Heart left ventricle (tissue), 16 donors: ENCODE results near the gene RIPK3. TPM values are rescaled to one million over a fixed set of nuclear protein-coding genes. Genes with fewer than 3 reads are reported as not detected.

Source experiments
- ATAC-seq, 4 donors: fragments of 200-7000 bp; cut with Tn5 transposase; one replicate each; pipeline ENCODE4 v1.9.1; 2020 to 2022; ENCODE audit warnings: moderate library complexity in 4 of 4, mild to moderate bottlenecking in 3 of 4, moderate number of reproducible peaks in 1 of 4
- DNase-seq, 5 donors: peaks; one replicate each; pipeline ENCODE4 v3.0.0-alpha.2; 2020
- H3K27ac ChIP-seq, 12 donors: fragments of 200-600 bp; sonication (generic) in 4 of 12; one replicate each; pipeline versions ENCODE4 v1.5.0 to v1.8.0; 2016 to 2022; ENCODE audit warnings: mild to moderate bottlenecking in 2 of 12
- H3K27me3 ChIP-seq, 9 donors: fragments of 200-600 bp; sonication (generic) in 2 of 9; one replicate each; pipeline versions ENCODE4 v1.5.1 to v1.8.0; 2016 to 2022; ENCODE audit warnings: mild to moderate bottlenecking in 3 of 9
- H3K36me3 ChIP-seq, 9 donors: fragments of 200-600 bp; sonication (generic) in 2 of 9; one replicate each; pipeline versions ENCODE4 v1.5.0 to v1.8.0; 2018 to 2022; ENCODE audit warnings: mild to moderate bottlenecking in 2 of 9
- H3K4me1 ChIP-seq, 12 donors: fragments of 200-600 bp; sonication (generic) in 4 of 12; one replicate each; pipeline versions ENCODE4 v1.5.0 to v1.8.0; 2016 to 2022; ENCODE audit warnings: mild to moderate bottlenecking in 3 of 12
- H3K4me3 ChIP-seq, 12 donors: fragments of 200-600 bp; sonication (generic) in 4 of 12; one replicate each; pipeline versions ENCODE4 v1.5.0 to v1.8.0; 2017 to 2022; ENCODE audit warnings: mild to moderate bottlenecking in 9 of 12, moderate library complexity in 4 of 12
- H3K9me3 ChIP-seq, 12 donors: fragments of 200-600 bp; sonication (generic) in 4 of 12; one replicate each; pipeline versions ENCODE4 v1.5.0 to v1.8.0; 2016 to 2022; ENCODE audit warnings: mild to moderate bottlenecking in 1 of 12
- POLR2A ChIP-seq, 2 donors: fragments of 450-650 bp; IDR thresholded peaks; one replicate each; pipeline ENCODE4 v1.6.1; 2017; ENCODE audit warnings: antibody characterized with exemption in 2 of 2, mild to moderate bottlenecking in 2 of 2, moderate library complexity in 2 of 2
- WGBS, 4 donors: extraction: QIAGEN DNeasy Blood & Tissue Kit in 2 of 4; methylation state at CpG; one replicate each; pipeline versions ENCODE4 v1.1.5 to v1.1.7; 2013 to 2018; 5-methylcytosine and 5-hydroxymethylcytosine counted together
- intact Hi-C, 10 donors: fragments of 100-400 bp; cut with DNase I; formaldehyde crosslinking; loops; one replicate each; pipeline versions ENCODE4 v1.11.1 to v1.14.2; 2022
- polyA plus RNA-seq, 2 donors: library from polyadenylated mRNA; stranded (reverse); fragments of 200-250 nt; gene quantifications; one replicate each; pipeline ENCODE4 v1.2.3, GENCODE V29; 2013
- total RNA-seq, 9 donors: library from RNA; depleted of rRNA in 2 of 9; stranded (reverse); fragments of >200 nt in 2 of 9; fragmentation: NEBNext Ultra II Directional in 3 of 9; extraction: Animal tissue kit (Norgen Biotek cat#: 25700) in 3 of 9; gene quantifications; one replicate each; pipeline versions ENCODE4 v1.1.0 to v1.2.4, GENCODE V29; 2016 to 2023
- TF ChIP-seq, protein P1 (sequence below), 12 donors: fragments of 200-600 bp; sonication (generic) in 4 of 12; IDR thresholded peaks; one replicate each; pipeline versions ENCODE4 v1.5.0 to v1.8.0; 2018 to 2022; ENCODE audit warnings: antibody characterized with exemption in 12 of 12, mild to moderate bottlenecking in 5 of 12
- donor health status: ischemic (EF 13 %, LVEDD 7.1; RV severe dilation, severe dysfunction).
- donor health status: healthy with polysubstance abuse.
- donor health status: DM: no; HTN: yes; CAD: no.
- donor health status: DM: no; HTN: no; CAD: no.
- donor health status: ischemic (EF 25% LVEDD 6.9; RV normal size, moderate dysfunction).
- donor health status: ischemic (EF 25% LVEDD 5.7; RV mildly dilated, moderate dysfunction).
- donor health status: healthy.
- donor health status: DM: yes; HTN: yes; CAD: no.
- donor health status: ischemic (EF 35%, LVEDD 5.7; RV mildly dilated, moderate dysfunction).
- donor health status: nonischemic (EF 11% LVEDD 7.7; RV severe dilation, severe dysfunction).
- donor health status: DM: yes; HTN: yes; CAD: no.
- donor health status: PGD.
- donor health status: ischemic (EF 29% LVEDD 5.4; RV normal size, mild dysfunction).
- donor health status: nonischemic (EF 23%, LVEDD 6.1; RV moderate dilation, normal function).

RIPK3 gene
- total and polyA plus RNA-seq, 11 donors: 0.75 to 10.5 (median 3.0) TPM

DNA sequence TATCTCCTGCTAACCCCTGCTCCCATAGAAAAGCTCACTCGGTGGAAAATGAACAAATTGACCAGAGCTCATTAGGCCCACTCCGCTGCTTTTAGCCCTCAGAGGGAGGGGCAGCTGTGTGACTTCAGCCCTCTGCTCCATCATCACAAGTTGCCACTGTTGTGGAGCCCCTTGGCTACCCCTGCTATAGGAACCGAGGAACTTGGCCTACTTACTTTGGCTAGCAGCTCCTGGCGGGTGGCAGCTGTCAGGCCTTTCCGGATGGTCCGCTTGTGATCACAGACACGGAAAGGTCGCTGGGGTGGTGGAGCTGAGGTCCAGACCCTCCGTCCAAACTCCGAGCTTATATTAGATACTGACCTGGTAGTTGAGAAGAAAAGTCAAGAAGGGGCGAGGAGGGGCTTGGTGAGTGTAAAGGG is 32.6 kb downstream of the RIPK3 start:
- H3K27ac ChIP-seq: no peak overlapping the region
- no peak overlapping the region for H3K4me3 ChIP-seq
- H3K4me1 ChIP-seq: peaks cover 5 to 46% (median 26%) of the 10 kb centered on the region in 12 donors
- intact Hi-C loops: no loop called here
- H3K9me3 ChIP-seq: no peaks in the 10 kb centered on the region
- peaks cover 0 to 58% (median 52%) of the 10 kb centered on the region in 9 donors for H3K36me3 ChIP-seq
- H3K27me3 ChIP-seq: no peaks in the 10 kb centered on the region
- DNase-seq (peak in 1 of 5 donors; percentile 14), ATAC-seq (no peak)
- WGBS, 4 donors: 80 to 85% (median 84%) methylated on average over 11 of the region's 11 CpGs
- no peak for TF ChIP-seq POLR2A (IDR thresholded peaks at IDR 0.05)
- TF ChIP-seq, protein P1, sequence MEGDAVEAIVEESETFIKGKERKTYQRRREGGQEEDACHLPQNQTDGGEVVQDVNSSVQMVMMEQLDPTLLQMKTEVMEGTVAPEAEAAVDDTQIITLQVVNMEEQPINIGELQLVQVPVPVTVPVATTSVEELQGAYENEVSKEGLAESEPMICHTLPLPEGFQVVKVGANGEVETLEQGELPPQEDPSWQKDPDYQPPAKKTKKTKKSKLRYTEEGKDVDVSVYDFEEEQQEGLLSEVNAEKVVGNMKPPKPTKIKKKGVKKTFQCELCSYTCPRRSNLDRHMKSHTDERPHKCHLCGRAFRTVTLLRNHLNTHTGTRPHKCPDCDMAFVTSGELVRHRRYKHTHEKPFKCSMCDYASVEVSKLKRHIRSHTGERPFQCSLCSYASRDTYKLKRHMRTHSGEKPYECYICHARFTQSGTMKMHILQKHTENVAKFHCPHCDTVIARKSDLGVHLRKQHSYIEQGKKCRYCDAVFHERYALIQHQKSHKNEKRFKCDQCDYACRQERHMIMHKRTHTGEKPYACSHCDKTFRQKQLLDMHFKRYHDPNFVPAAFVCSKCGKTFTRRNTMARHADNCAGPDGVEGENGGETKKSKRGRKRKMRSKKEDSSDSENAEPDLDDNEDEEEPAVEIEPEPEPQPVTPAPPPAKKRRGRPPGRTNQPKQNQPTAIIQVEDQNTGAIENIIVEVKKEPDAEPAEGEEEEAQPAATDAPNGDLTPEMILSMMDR (IDR thresholded peaks at IDR 0.05): no peak

DNA sequence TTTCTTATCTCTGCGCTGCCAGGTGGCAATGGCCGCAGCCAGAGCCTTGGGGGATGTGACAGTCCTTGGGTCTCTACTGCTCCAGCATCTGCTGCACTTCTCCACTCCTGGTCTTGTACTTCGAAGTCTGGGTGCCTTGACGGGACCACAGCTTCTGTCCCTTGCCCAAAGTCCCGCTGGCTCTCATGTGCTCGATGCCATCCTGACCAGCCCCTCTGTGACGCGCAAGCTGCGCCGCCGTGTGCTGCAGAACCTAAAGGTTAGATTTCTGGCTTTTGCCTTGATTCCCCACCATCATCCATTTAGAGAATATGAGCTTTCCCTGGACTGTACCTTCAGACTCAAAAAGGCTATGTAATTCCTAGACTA is 35.8 kb downstream of the RIPK3 start:
- H3K27ac ChIP-seq: no peak overlapping the region
- peaks cover 0 to 32% (median 16%) of the 10 kb centered on the region in 12 donors for H3K4me1 ChIP-seq
- no peaks in the 10 kb centered on the region for H3K9me3 ChIP-seq
- ATAC-seq (no peak), DNase-seq (no peak)
- intact Hi-C loops: no loop called here
- H3K27me3 ChIP-seq: no peaks in the 10 kb centered on the region
- no peak overlapping the region for H3K4me3 ChIP-seq
- no peak for TF ChIP-seq POLR2A (IDR thresholded peaks at IDR 0.05)
- TF ChIP-seq, protein P1 (IDR thresholded peaks at IDR 0.05): no peak
- WGBS, 4 donors: 96 to 98% (median 97%) methylated on average over 11 of the region's 11 CpGs
- H3K36me3 ChIP-seq: peaks cover 0 to 69% (median 64%) of the 10 kb centered on the region in 9 donors

DNA sequence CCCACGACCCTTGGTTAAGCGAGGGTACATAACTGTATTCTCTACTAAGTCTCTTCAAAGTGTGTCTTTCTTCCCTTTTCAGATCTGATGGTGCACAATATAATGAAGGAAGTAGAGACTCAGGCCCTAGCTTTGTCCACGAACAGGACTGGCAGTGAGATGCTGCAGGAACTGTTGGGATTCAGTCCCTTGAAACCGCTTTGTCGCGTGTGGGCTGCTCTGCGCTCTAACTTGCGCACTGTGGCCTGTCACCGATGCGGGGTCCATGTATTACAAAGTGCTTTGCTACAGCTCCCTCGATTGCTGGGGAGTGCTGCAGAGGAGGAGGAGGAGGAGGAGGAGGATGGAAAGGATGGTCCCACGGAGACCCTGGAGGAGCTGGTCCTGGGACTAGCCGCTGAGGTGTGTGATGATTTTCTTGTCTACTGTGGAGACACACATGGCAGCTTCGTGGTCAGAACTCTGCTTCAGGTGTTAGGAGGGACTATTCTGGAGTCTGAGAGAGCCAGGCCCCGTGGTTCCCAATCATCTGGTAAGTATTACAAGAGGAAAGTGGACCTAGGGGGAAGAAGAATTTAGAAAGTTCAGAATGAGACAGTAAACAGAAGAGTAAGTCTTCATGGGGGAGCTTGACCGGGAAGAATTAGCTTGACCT is 39.3 kb downstream of the RIPK3 start:
- peaks cover 0 to 40% (median 24%) of the 10 kb centered on the region in 12 donors for H3K4me1 ChIP-seq
- ATAC-seq (no peak), DNase-seq (no peak)
- 28 to 33% (median 29%) methylated on average over 16 of the region's 16 CpGs for WGBS, 4 donors
- intact Hi-C loops: no loop called here
- no peaks in the 10 kb centered on the region for H3K9me3 ChIP-seq
- TF ChIP-seq, protein P1 (IDR thresholded peaks at IDR 0.05): no peak
- no peak for TF ChIP-seq POLR2A (IDR thresholded peaks at IDR 0.05)
- no peaks in the 10 kb centered on the region for H3K27me3 ChIP-seq
- peaks cover 0 to 57% (median 52%) of the 10 kb centered on the region in 9 donors for H3K36me3 ChIP-seq
- H3K27ac ChIP-seq: peak overlapping the region; percentile 1 to 91 (median 80)
- peak overlapping the region; percentile 75 to 99 (median 95) for H3K4me3 ChIP-seq

DNA sequence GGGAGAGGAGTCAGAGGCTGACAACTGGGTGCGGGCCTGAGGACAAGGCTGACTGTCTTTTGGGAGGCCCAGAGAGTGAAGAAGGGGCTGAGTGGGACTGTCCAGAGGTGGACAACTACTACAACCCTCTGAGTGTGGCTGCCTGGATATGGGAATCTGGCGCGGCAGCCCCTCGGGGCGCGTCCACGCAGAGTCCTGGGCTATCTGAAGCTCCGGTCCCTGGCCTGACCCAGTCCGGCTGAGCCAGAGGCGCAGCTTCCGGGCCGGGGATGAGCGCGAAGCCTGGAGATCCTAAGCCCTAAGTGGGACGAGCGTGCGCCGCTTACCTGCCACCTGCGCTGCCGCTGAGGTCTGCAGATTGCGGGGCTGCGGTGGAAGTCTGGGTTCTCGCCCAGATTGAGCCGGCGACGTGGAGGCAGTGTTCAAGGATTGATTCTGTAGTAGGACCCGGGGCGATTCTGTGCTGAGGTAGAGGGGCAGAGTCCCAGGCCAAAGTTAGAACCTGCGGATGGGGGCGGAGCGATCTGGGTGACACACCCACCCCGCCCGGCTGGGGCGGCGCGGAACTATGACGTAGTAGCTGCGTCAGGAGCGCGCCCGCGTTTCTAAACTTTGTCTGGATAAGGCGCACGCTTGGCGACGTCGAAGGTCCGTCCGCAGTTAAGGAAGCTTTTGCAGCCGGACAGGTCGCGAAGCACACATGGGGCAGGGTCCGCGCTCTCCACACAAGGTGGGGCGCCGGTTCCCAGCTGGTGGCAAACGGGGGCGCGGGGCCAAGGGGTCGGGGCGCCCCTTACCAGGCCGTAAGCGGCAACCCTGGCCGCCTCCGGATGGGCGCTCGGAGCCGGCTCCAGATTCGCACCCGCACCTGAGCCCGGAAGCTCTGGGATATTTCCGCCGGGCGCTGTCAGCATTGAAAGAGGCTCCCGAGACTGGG is 40.3 kb downstream of the RIPK3 start, which contains the start of the genes DHRS1 and NOP9:
Gene DHRS1, minus strand, starts transcription at position 526 of the 937 bp plus-strand sequence. CDS start 674 bp downstream, outside the sequence.
Gene NOP9, plus strand, starts transcription at position 596 of the 937 bp plus-strand sequence. Its CDS starts 105 bp downstream, at position 701.
- H3K9me3 ChIP-seq: no peaks in the 10 kb centered on the region
- H3K27me3 ChIP-seq: no peaks in the 10 kb centered on the region
- DNase-seq: peak; percentile 90 to 96 (median 92)
- intact Hi-C loops: loop anchor here in 3 of 10 donors (1.0 to 5.0 kb wide), 3 partner anchors 28 to 242 kb away; partner anchors contain the start of genes TINF2 (in 2 of the 3) and RABGGTA (in 1 of the 3)
- peak in 1 of 2 donors; percentile 55 for TF ChIP-seq POLR2A (IDR thresholded peaks at IDR 0.05)
- TF ChIP-seq, protein P1 (IDR thresholded peaks at IDR 0.05): no peak
- peak within 1 kb of the TSS; percentile 1 to 91 (median 80) for H3K27ac ChIP-seq
- peaks cover 0 to 57% (median 48%) of the 10 kb centered on the region in 9 donors for H3K36me3 ChIP-seq
- H3K4me3 ChIP-seq: peak within 1 kb of the TSS; percentile 75 to 99 (median 95)
- peaks cover 0 to 40% (median 24%) of the 10 kb centered on the region in 12 donors for H3K4me1 ChIP-seq
- peak; percentile 83 to 94 (median 92) for ATAC-seq
- 0 to 6% (median 0%) methylated on average over 3 to 75 of the region's 75 CpGs for WGBS, 4 donors
